HCT116 (cell line): ENCODE data around the gene HMGB1. TPM values are rescaled to one million over a fixed set of nuclear protein-coding genes. Genes with fewer than 3 reads are reported as not detected.

Experiments
- ATAC-seq: fragments of 200-7000 bp; cut with Tn5 transposase; 2 replicates; pipeline ENCODE4 v1.9.1; 2020; ENCODE audit warnings: mild to moderate bottlenecking, moderate library complexity
- BruUV-seq: library from RNA; stranded (reverse); fragments of 400-500 nt; replicated peaks from 2 replicates; lab custom pipeline; 2021; lab: Mats Ljungman, UMichigan
- CTCF ChIA-PET: fragments of 300-600 bp; sonication (Branson Sonifier 250); formaldehyde crosslinking; loops from one replicate; lab custom pipeline; 2021; ENCODE audit warnings: antibody characterized with exemption; lab: Charles Lee
- POLR2A ChIA-PET: fragments of 300-600, 350-600 bp; sonication (Branson Sonifier 250); formaldehyde crosslinking; loops from one replicate; lab custom pipeline; 2021; ENCODE audit warnings: antibody characterized with exemption; lab: Charles Lee
- RAD21 ChIA-PET, 2 experiments: fragments of 300-600 bp; sonication (Branson Sonifier 250); formaldehyde crosslinking; loops; one replicate each; lab custom pipeline; 2023; ENCODE audit warnings: low total read pairs in 2 of 2; ENCODE audit not compliant: uncharacterized antibody in 2 of 2, unreplicated experiment in 2 of 2, low non-redundant PET in 1 of 2; lab: Charles Lee
- DNase-seq: peaks from one replicate; pipeline ENCODE4 v3.0.0-alpha.2; 2010; ENCODE audit warnings: low read depth, low spot score
- H2AFZ ChIP-seq: fragments of 200-600 bp; shearing (Covaris generic), sonication (generic); 2 replicates; pipeline ENCODE4 v1.6.1; 2017; ENCODE audit warnings: low read depth, mixed run types, mixed read lengths, antibody characterized with exemption, low read length; ENCODE audit not compliant: poor library complexity, severe bottlenecking
- H3K27ac ChIP-seq: 2 replicates; pipeline ENCODE4 v1.5.1; 2012; ENCODE audit warnings: low read depth, low read length
- H3K27me3 ChIP-seq: fragments of 200-600 bp; sonication (generic); 2 replicates; pipeline ENCODE4 v1.6.1; 2016; ENCODE audit warnings: mixed run types, low read length, mixed read lengths; ENCODE audit not compliant: insufficient read depth
- H3K36me3 ChIP-seq, 2 experiments: fragments of 200-500 bp in 1 of 2; fragments of 200-600 bp in 1 of 2; sonication (Bioruptor generic) in 1 of 2; sonication (generic) in 1 of 2; 2 replicates each; pipeline versions ENCODE4 v1.5.1 to v1.6.1; 2014 to 2016; ENCODE audit warnings: low read length in 2 of 2, inconsistent platforms in 1 of 2, mixed read lengths in 1 of 2, mixed run types in 1 of 2; ENCODE audit not compliant: insufficient read depth in 2 of 2, control insufficient read depth in 1 of 2
- H3K4me1 ChIP-seq, 2 experiments: fragments of 200-600 bp in 1 of 2; sonication (generic) in 1 of 2; 2 replicates each; pipeline versions ENCODE4 v1.5.1 to v1.6.1; 2012 to 2017; ENCODE audit warnings: low read length in 2 of 2, inconsistent platforms in 1 of 2, mild to moderate bottlenecking in 1 of 2, mixed read lengths in 1 of 2, mixed run types in 1 of 2, moderate library complexity in 1 of 2; ENCODE audit not compliant: insufficient read depth in 2 of 2, control insufficient read depth in 1 of 2
- H3K4me2 ChIP-seq: fragments of 200-600 bp; sonication (generic); 2 replicates; pipeline ENCODE4 v1.6.1; 2017; ENCODE audit warnings: mixed run types, low read length, mixed read lengths
- H3K4me3 ChIP-seq, 2 experiments: fragments of 200-600 bp in 1 of 2; sonication (generic) in 1 of 2; replicated peaks in 1 of 2; 2 replicates each; pipeline ENCODE4 v1.5.1; 2011 to 2016; ENCODE audit warnings: low read length in 2 of 2, control low read depth in 1 of 2, low read depth in 1 of 2, mild to moderate bottlenecking in 1 of 2, mixed read lengths in 1 of 2, mixed run types in 1 of 2
- H3K79me2 ChIP-seq: fragments of 200-600 bp; sonication (generic); 2 replicates; pipeline ENCODE4 v1.6.1; 2017; ENCODE audit warnings: mild to moderate bottlenecking, mixed run types, low read length, moderate library complexity, mixed read lengths; ENCODE audit not compliant: insufficient read depth
- H3K9ac ChIP-seq: fragments of 200-600 bp; sonication (generic); 2 replicates; pipeline ENCODE4 v1.6.1; 2016; ENCODE audit warnings: low read length, mixed read lengths
- H3K9me2 ChIP-seq: fragments of 200-600 bp; sonication (generic), shearing (Covaris generic); 2 replicates; pipeline ENCODE4 v1.6.1; 2017; ENCODE audit warnings: mixed run types, mild to moderate bottlenecking, moderate library complexity; ENCODE audit not compliant: insufficient read depth
- H3K9me3 ChIP-seq, 2 experiments: fragments of 200-500 bp in 1 of 2; fragments of 200-600 bp in 1 of 2; sonication (Bioruptor generic) in 1 of 2; sonication (generic) in 1 of 2; 2 replicates each; pipeline ENCODE4 v1.6.1; 2014 to 2017; ENCODE audit warnings: low read length in 2 of 2, mixed read lengths in 2 of 2, inconsistent platforms in 1 of 2, low read depth in 1 of 2, mild to moderate bottlenecking in 1 of 2, mixed run types in 1 of 2, moderate library complexity in 1 of 2; ENCODE audit not compliant: control insufficient read depth in 1 of 2, insufficient read depth in 1 of 2
- H4K20me1 ChIP-seq: fragments of 200-600 bp; sonication (generic), shearing (Covaris generic); 2 replicates; pipeline ENCODE4 v1.6.1; 2017; ENCODE audit warnings: mixed run types, mild to moderate bottlenecking, moderate library complexity; ENCODE audit not compliant: insufficient read depth
- CBX3 ChIP-seq: IDR thresholded peaks from 2 replicates; pipeline ENCODE4 v1.6.1; 2012; ENCODE audit warnings: low read depth
- CEBPB ChIP-seq: IDR thresholded peaks from 2 replicates; pipeline ENCODE4 v1.6.1; 2012; ENCODE audit warnings: low read depth
- CTCF ChIP-seq, 3 experiments: fragments of 200-600 bp in 1 of 3; sonication (generic) in 1 of 3; IDR thresholded peaks in 2 of 3; conservative IDR thresholded peaks in 1 of 3; 2 replicates each; pipeline ENCODE4 v1.5.1; 2012 to 2017; ENCODE audit warnings: low read depth in 2 of 3, low read length in 2 of 3, antibody characterized with exemption in 1 of 3, borderline replicate concordance in 1 of 3, control low read depth in 1 of 3, mild to moderate bottlenecking in 1 of 3, mixed read lengths in 1 of 3, mixed run types in 1 of 3, moderate library complexity in 1 of 3; ENCODE audit not compliant: insufficient read depth in 1 of 3
- EGR1 ChIP-seq: IDR thresholded peaks from 2 replicates; pipeline ENCODE4 v1.6.1; 2012; ENCODE audit warnings: low read depth
- ELF1 ChIP-seq: IDR thresholded peaks from 2 replicates; pipeline ENCODE4 v1.6.1; 2012; ENCODE audit warnings: low read depth, borderline replicate concordance
- EZH2phosphoT487 ChIP-seq: fragments of 200-600 bp; IDR thresholded peaks from 2 replicates; pipeline ENCODE4 v1.6.1; 2018; ENCODE audit warnings: antibody characterized with exemption, borderline replicate concordance
- FOSL1 ChIP-seq: IDR thresholded peaks from 2 replicates; pipeline ENCODE4 v1.6.1; 2012; ENCODE audit warnings: low read depth
- POLR2A ChIP-seq: IDR thresholded peaks from 2 replicates; pipeline ENCODE4 v1.7.0; 2011; ENCODE audit warnings: borderline replicate concordance; ENCODE audit not compliant: insufficient read depth, insufficient read length; ENCODE audit errors: extremely low read depth
- POLR2AphosphoS5 ChIP-seq: IDR thresholded peaks from 2 replicates; pipeline ENCODE4 v1.6.1; 2011; ENCODE audit warnings: mild to moderate bottlenecking, low read depth, low read length, moderate library complexity
- RAD21 ChIP-seq: IDR thresholded peaks from 2 replicates; pipeline ENCODE4 v1.6.1; 2012; ENCODE audit warnings: low read depth, mild to moderate bottlenecking
- SIN3A ChIP-seq: IDR thresholded peaks from 2 replicates; pipeline ENCODE4 v1.6.1; 2012; ENCODE audit warnings: low read depth
- SP1 ChIP-seq: IDR thresholded peaks from 2 replicates; pipeline ENCODE4 v1.6.1; 2012; ENCODE audit warnings: low read depth
- TCF7L2 ChIP-seq: IDR thresholded peaks from 2 replicates; pipeline ENCODE4 v1.7.0; 2011; ENCODE audit warnings: borderline replicate concordance, inconsistent platforms; ENCODE audit not compliant: insufficient read depth, insufficient read length; ENCODE audit errors: extremely low read depth
- YY1 ChIP-seq: IDR thresholded peaks from 2 replicates; pipeline ENCODE4 v1.6.1; 2011; ENCODE audit warnings: low read length, low read depth, moderate library complexity, mild to moderate bottlenecking; ENCODE audit not compliant: insufficient replicate concordance; ENCODE audit errors: extremely low read depth
- ZBTB33 ChIP-seq: IDR thresholded peaks from 2 replicates; pipeline ENCODE4 v1.6.1; 2011; ENCODE audit warnings: mild to moderate bottlenecking, low read length, moderate library complexity; ENCODE audit not compliant: insufficient replicate concordance; ENCODE audit errors: extremely low read depth
- ZFX ChIP-seq: fragments of 450-650 bp; IDR thresholded peaks from 2 replicates; pipeline ENCODE4 v1.6.1; 2017
- ZNF274 ChIP-seq: fragments of 200-500 bp; sonication (Bioruptor generic); IDR thresholded peaks from 2 replicates; pipeline ENCODE4 v1.6.1; 2014; ENCODE audit warnings: mild to moderate bottlenecking, low read depth, low read length, inconsistent platforms
- intact Hi-C: fragments of 100-400 bp; cut with micrococcal nuclease; formaldehyde crosslinking; loops from 2 replicates; pipeline ENCODE4 v1.10.0; 2022
- total RNA-seq: library from RNA; stranded (reverse); gene quantifications from one replicate; pipeline ENCODE4 v1.2.1, GENCODE V29; 2021; ENCODE audit not compliant: unreplicated experiment
- TF ChIP-seq, protein P1 (sequence below): IDR thresholded peaks from 2 replicates; pipeline ENCODE4 v1.6.1; 2012; ENCODE audit warnings: low read depth
- TF ChIP-seq, protein P2 (sequence below): IDR thresholded peaks from 2 replicates; pipeline ENCODE4 v1.6.1; 2012

HMGB1 gene
- total RNA-seq, 1 experiment from 2014 or later: 678 TPM

DNA sequence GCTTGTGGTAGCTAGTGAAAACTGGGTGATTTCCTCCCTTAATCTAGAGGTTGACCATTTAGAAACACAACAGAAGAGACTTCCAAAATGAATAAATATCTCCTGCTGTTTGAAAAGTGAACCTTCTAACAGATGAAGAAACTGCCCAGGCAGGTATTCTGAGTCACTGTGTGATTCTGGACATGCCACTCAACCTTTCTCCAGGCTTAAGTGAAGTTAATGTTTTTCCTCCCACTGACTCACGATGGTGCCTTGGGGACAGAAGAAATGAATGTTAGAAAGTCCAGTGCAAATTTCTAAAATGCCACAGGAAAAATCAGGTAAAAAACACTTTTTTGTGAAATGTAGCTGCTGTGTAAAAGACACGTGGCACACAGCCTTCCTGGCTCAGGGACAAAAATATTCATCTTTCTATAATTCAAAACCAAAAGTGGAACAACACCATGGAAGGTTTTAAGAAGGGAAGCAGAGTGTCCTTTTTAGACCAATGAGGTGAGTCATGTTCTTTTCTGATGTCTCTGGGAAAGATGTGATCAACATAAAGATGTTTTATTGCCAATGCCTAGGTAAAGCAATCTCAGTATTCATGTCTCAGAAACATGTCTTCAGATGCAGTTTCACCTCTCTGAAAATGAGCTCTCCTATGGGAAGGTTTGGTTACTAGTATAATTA is 34.3 kb downstream of the HMGB1 start:
- peaks cover 32 to 48% of the 10 kb centered on the region in 2 experiments for H3K4me1 ChIP-seq
- ChIA-PET RAD21 (no interaction called here), CTCF (interaction anchor here (1.1 kb wide), 1 partner anchor 299 kb away, joined by 3 read pairs; no protein-coding TSS in a partner anchor), POLR2A (interaction anchor here (1.1 to 2.0 kb wide), 3 partner anchors 9 to 34 kb away, joined by 3 to 5 read pairs (median 3); partner anchors contain the start of genes HMGB1 and UBE2L5)
- H2AFZ ChIP-seq: peak overlapping the region; percentile 92
- H3K9ac ChIP-seq: peak overlapping the region; percentile 56
- intact Hi-C loops: no loop called here
- no TSS peak for BruUV-seq
- H3K27ac ChIP-seq: peak overlapping the region; percentile 88
- H3K9me3 ChIP-seq: no peaks in the 10 kb centered on the region
- no peaks in the 10 kb centered on the region for H3K79me2 ChIP-seq
- H3K4me2 ChIP-seq: peak overlapping the region; percentile 80
- H3K27me3 ChIP-seq: no peaks in the 10 kb centered on the region
- ATAC-seq (peak; percentile 76), DNase-seq (peak; percentile 72)
- H3K36me3 ChIP-seq: no peaks in the 10 kb centered on the region
- H3K4me3 ChIP-seq: peak overlapping the region; percentile 24 to 49
- H3K9me2 ChIP-seq: no peaks in the 10 kb centered on the region
- no peaks in the 10 kb centered on the region for H4K20me1 ChIP-seq
- TF ChIP-seq SP1 (peak; percentile 78), FOSL1 (peak; percentile 80), YY1 (no peak), TCF7L2 (no peak), EZH2phosphoT487 (no peak), ELF1 (no peak), ZBTB33 (no peak), POLR2A (no peak), CBX3 (peak; percentile 87), CTCF (IDR thresholded peaks at IDR 0.05 in 2 of 3, conservative IDR thresholded peaks at IDR 0.05 in 1 of 3; ENCODE audit: borderline replicate concordance in 1 of 3, insufficient read depth in 1 of 3, low read depth in 2 of 3, low read length in 2 of 3) (no peak), RAD21 (no peak; the same call in 1 of the 2 replicates), SIN3A (no peak), EGR1 (0 out of 2 replicates have a peak, but pooled peaks have one; percentile 34), ZNF274 (no peak), ZFX (no peak), CEBPB (peak; percentile 64; the same call in 1 of the 2 replicates), POLR2AphosphoS5 (0 out of 2 replicates have a peak, but pooled peaks have one; percentile 38)
- TF ChIP-seq, protein P1, sequence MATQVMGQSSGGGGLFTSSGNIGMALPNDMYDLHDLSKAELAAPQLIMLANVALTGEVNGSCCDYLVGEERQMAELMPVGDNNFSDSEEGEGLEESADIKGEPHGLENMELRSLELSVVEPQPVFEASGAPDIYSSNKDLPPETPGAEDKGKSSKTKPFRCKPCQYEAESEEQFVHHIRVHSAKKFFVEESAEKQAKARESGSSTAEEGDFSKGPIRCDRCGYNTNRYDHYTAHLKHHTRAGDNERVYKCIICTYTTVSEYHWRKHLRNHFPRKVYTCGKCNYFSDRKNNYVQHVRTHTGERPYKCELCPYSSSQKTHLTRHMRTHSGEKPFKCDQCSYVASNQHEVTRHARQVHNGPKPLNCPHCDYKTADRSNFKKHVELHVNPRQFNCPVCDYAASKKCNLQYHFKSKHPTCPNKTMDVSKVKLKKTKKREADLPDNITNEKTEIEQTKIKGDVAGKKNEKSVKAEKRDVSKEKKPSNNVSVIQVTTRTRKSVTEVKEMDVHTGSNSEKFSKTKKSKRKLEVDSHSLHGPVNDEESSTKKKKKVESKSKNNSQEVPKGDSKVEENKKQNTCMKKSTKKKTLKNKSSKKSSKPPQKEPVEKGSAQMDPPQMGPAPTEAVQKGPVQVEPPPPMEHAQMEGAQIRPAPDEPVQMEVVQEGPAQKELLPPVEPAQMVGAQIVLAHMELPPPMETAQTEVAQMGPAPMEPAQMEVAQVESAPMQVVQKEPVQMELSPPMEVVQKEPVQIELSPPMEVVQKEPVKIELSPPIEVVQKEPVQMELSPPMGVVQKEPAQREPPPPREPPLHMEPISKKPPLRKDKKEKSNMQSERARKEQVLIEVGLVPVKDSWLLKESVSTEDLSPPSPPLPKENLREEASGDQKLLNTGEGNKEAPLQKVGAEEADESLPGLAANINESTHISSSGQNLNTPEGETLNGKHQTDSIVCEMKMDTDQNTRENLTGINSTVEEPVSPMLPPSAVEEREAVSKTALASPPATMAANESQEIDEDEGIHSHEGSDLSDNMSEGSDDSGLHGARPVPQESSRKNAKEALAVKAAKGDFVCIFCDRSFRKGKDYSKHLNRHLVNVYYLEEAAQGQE: no peak
- TF ChIP-seq, protein P2, sequence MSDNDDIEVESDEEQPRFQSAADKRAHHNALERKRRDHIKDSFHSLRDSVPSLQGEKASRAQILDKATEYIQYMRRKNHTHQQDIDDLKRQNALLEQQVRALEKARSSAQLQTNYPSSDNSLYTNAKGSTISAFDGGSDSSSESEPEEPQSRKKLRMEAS: peak; percentile 53
